ENCODE data around the gene RNF149.
"Not testable (repeated sequence)": the region's sequence is repeated elsewhere in the genome, so short reads cannot be mapped to it uniquely, and the experiment has no call there.

RNF149 gene

DNA sequence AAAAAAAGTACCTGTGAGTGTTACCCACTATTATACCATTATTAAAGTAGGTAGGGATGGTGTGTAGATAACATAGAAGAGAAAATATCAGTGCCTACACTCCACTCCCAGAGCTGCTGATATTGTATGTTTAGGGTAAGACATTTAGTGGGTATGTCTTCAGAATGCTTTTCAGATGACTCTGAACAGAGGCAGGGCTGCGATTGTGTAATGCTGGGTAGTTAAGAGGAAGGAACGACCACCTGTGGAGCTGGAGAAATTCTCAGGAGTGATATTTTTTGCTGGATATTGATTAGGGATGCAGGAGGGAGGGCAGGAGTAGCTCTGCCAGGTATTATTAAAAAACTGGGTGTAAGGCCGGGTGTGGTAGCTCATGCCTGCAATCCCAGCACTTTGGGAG lies 53.0 kb downstream of the RNF149 start:
- DNase-seq (ENCODE audit: low spot score) = no peak

DNA sequence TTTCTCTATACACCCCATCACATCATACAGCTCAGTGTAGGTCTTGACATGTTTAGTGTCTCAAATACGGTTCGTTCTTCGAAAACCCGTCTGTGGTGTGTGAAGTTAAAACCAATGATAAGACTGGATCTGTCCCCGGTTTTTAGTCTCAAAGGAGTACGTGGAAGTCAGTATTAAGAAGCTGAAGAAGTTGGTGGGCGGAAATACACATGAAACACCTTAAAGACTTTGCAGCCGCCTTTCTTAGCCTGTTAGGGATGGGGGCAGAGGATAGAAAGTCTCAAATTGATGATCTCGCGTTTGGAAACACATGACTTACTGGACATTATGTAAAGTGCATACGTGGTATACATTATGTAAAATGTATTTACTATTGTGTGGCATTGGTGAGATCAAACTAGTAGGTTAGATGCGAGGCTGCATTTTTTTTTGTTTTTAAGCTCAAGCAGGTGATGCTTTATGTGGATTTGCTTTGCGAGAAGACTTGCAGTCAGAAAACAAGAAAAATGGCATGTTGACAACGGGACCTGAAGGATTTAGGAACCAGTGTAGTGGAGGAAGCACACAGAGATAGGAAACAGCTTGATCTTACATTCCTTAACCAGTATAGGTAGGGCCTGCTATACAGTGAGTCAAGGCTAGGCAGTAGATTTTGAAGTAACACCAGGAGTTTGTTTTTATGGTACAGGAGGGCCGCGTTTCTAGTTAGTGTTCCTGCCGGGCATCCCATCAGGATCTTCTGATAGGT lies 54.6 kb downstream of the RNF149 start:
- DNase-seq (ENCODE audit: low spot score) = no peak

DNA sequence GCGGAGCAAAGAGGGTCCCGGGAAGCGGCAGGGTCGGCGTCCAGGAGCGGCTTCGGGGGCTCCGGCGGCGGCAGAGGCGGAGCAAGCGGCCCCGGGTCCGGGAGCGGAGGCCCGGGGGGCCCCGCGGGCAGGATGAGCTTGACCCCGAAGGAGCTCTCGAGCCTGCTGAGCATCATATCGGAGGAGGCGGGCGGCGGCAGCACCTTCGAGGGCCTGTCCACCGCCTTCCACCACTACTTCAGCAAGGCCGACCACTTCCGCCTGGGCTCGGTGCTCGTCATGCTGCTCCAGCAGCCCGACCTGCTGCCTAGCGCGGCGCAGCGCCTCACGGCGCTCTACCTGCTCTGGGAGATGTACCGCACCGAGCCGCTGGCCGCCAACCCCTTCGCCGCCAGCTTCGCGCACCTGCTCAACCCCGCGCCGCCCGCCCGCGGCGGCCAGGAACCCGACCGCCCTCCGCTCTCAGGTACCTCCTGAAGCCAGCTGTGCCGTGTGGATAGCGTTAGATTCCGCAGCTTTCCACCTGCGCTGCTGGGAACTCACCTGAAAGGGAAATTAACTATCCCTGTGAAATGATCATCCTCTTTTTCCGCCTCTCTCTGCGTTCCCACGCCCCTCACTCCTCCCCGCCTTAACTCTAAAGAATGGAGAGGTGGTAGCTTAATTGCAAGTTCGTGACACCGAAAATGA lies 55.3 kb downstream of the RNF149 start:
- DNase-seq (ENCODE audit: low spot score) = peak; percentile 14

DNA sequence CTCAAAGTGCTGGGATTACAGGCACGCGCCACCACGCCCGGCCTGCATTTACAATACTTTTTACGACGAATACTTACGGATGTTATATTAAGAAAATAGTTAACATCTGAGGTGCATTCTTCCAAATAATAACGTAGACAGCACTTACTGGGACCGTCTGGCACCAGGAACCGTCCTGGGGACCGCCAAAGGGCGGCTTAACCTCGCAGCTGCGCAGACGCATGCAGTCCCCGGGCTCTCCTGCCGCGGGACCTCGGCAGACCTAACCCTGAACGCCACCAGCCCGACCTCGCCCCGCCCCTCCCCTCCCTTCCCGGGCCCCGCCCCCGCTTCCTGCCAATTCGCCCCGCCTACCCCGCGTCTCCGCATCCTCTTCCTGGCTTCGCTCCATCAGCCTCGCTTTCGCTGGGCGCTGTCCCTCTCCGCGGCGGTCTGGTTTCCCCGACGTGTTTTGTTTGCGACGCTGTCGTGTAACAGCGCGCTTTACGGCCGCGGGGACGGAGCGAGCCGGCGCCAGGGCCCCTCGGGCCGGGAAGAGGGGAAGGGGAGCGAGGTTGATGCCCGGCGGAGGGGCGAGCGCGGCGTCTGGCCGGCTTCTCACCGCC lies 56.0 kb downstream of the RNF149 start, which contains the start of gene CNOT11:
TSS of gene CNOT11 (plus strand) at position 479 of the 605 bp plus-strand sequence. CDS start at position 558, 79 bp downstream.
- DNase-seq (ENCODE audit: low spot score) = peak; percentile 96

DNA sequence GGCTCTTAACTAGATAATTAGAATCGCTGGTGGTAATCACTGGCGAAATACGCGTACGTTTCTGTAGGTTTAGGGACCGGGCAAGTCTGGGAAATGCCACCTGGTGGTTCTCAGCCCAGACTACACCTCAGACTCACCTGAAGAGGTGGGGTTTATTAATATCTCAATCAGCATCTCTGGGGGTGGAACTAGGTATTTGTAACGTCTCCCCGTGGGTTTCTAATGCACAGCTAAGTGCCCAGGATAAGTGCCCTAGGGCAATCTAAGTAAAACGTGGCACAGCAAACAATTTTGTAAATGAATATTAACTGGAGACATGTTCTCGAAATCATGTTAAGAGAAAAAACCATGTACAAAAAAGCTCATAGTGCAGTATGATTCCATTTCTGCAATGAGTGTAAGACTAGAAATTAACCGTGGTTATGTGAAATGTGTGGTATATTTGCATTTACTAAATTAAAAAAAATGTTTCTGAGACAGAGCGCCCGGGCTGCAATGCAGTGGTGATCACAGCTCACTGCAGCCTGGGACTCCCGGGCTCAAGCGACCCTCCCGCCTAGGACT lies 56.6 kb downstream of the RNF149 start:
- no peak for DNase-seq (ENCODE audit: low spot score)

DNA sequence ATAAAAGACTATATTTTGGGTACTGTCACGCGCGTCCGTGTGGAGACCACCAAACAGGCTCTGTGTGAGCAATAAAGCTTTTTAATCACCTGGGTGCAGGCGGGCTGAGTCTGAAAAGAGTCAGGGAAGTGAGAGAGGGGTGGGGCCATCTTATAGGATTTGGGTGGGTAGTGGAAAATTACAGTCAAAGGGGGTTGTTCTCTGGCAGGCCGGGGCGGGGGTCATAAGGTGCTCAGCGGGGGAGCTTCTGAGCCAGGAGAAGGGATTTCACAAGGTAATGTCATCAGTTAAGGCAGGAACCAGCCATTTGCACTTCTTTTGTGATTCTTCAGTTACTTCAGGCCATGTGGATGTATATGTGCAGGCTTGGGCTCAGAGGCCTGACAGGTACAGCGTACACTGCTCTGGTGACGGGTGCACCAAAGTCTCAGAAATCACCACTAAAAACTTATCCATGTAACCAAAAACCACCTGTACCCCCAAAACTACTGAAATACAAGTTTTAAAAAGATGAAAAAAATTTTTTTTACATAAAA lies 57.2 kb downstream of the RNF149 start:
- DNase-seq (ENCODE audit: low spot score) = not testable (repeated sequence)

DNA sequence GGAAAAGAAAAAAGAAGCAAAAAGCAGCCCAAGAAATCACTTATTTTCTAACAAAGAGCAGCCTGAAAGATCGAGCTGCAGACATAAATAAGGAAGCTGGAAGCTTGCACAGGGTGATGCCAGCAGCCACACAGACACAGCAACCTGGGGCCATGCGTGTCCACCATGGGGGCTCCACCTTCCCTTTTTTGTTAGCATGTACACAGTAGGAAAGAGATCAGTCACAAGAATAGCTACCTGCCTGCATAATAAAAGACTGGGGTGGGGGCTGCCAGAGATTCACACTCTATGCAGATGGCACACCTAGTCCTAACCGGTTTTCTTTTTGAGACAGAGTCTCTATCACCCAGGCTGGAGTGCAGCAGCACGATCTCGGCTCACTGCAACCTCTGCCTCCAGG lies 58.7 kb downstream of the RNF149 start:
- no peak for DNase-seq (ENCODE audit: low spot score)

DNA sequence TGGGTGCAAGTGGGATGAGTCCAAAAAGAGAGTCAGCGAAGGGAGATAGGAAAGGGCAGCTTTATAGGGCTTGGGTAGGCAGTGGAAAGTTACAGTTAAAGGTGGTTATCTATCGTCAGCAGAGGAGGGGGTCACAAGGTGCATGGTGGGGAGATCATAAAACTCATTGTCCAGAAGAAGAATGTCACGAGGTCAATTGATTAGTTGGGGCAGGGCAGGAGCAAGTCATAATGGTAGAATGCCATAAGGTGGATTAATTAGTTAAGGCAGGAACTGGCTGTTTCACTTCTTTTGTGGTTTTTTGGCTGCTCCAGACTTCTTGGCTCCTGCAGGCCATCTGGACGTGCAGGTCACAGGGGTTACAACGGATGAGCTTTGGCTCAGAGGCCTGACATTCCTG lies 59.7 kb downstream of the RNF149 start:
- not testable (repeated sequence) for DNase-seq (ENCODE audit: low spot score)

DNA sequence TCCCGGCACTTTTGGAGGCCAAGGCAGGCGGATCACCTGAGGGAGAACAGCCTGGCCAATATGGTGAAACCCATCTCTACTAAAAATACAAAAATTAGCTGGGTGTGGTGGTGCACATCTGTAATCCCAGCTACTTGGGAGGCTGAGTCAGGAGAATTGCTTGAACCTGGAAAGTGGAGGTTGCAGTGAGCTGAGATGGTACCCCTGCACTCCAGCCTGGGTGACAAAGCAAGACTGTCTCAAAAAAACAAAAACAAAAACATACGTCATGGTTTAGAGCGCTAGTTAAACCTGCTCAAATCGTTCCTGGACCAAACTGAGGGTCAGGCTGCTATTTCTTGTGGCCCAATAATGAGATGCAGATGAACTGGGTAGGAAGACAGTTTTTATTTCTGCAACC lies 63.0 kb downstream of the RNF149 start:
- DNase-seq (ENCODE audit: low spot score) = not testable (repeated sequence)

DNA sequence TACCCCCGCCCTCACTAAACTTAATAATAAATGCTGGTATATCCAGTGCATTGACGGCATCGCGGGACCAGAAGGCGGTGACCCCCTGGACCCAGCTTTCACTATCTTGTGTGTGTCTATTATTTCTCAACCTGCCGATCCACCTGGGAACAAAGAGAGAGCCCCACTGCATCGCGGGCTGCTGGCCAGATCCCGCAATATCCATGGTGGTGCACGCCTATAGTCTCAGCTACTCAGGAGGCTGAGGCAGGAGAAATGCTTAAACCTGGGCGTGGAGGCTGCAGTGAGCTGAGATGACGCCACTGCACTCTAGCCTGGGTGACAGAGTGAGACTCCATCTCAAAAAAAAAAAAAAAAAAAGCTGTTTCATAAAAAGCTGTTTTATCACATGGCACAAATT lies 63.6 kb downstream of the RNF149 start:
- not testable (repeated sequence) for DNase-seq (ENCODE audit: low spot score)

DNA sequence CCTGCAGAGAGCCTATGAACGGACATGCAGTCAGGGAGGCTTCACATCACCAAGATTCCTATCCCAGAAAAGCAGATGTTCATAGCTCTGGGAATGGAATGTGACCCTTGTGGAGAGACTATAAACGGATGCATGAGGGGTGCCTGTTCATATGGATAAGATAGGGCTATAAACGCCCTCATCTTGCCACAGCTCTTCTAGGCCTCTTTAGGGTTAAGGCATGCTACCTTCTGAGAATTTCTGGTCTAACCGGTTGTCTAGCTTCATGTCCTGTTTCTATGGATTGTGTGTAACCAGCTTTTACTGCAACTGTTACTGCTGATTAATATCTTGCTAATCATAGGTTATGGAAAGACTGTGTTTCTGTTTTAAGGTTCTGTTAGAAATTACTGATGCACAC lies 64.1 kb downstream of the RNF149 start:
- not testable (repeated sequence) for DNase-seq (ENCODE audit: low spot score)

DNA sequence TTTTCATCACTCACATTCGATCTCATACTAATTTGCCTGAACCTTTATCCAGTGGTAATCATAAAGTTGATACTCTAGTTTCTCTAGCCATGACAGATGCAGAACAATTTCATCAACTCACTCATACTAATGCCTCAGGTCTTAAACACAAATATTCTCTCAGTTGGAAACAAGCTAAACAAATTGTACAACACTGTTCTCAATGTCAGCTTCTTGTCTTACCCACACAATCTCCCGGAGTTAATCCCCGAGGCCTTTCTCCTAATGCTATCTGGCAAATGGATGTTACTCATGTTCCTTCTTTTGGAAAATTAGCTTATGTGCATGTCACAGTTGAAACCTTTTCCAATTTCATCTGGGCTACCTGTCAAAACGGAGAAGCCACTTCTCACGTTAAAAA lies 67.3 kb downstream of the RNF149 start:
- DNase-seq (ENCODE audit: low spot score) = no peak

DNA sequence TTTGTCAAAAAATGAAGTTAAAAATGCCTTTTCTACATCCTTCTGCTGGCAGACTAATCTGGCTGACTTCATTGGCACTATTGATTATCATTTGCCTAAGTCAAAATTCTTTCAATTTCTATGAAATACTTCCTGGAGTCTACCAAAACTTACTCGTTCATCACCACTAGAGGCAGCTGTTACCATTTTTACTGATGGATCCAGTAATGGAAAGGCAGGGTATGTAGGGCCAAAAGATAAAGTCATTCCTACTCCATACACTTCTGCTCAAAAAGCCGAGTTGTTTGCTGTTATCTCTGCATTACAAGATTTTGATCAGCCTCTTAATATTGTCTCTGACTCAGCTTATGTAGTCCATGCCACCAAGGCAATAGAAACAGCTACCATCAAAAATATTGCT lies 67.8 kb downstream of the RNF149 start:
- DNase-seq (ENCODE audit: low spot score) = peak; percentile 52

DNA sequence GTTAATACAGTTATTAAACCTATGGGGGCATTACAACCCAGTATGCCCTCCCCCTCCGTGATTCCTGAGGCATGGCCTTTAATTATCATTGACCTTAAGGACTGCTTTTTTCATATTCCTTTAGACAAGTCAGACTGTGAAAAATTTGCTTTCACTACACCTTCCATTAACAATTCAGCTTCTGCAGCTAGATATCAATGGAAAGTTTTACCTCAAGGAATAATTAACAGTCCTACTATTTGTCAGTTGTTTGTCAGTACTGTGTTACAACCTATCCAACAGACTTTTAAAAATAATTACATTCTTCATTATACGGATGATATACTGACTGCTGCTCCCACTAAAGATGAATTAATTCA lies 68.8 kb downstream of the RNF149 start:
- DNase-seq (ENCODE audit: low spot score) = not testable (repeated sequence)

DNA sequence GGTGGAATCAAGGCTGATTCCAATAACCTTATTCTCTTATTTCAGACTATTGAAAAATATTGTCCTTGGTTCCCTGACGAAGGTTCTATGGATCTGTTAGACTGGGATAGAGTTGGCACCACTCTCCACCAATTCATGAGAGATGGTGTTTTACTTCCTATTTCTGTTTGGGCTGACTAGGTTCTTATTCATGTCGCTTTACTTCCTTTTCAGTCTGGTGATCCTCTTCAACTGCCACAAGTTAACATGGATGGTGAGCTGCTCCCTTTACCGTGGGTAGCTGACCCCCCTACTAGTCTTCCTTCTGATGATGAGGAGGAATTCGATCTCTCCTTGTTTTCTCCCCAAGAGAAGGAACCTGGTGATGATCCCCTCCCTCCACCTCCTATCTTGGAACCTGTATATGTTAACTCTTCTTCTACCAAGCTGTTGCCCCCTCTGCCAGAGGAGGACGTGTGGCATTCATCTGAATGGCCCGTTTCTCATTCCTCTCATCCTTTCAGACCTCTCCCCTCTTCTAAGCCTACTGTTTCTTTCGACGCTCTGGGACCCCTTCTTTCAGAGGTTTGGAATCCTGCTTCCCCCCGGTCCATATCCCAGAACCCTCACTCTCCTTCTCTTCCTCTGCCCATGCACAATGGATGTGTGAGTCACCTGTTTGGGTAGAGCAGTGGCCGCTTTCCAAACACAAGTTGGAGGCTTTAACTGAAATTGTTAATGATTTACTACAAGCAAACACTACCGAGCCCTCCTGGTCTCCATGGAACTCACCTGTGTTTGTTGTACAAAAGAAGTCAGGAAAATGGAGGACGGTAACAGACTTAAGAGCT lies 69.4 kb downstream of the RNF149 start:
- DNase-seq (ENCODE audit: low spot score) = no peak

DNA sequence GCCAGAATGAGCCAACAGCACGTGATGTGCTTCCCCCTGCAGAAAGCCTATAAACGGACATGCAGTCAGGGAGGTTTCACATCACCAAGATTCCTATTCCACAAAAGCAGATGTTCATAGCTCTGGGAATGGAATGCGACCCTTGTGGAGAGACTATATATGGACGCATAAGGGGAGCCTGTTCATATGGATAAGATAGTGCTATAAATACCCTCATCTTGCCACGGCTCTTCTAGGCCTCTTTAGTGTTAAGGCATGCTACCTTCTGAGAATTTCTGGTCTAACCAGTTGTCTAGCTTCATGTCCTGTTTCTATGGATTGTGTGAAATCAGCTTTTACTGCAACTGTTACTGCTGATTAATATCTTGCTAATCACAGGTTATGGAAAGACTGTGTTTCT lies 70.6 kb downstream of the RNF149 start:
- DNase-seq (ENCODE audit: low spot score) = not testable (repeated sequence)

DNA sequence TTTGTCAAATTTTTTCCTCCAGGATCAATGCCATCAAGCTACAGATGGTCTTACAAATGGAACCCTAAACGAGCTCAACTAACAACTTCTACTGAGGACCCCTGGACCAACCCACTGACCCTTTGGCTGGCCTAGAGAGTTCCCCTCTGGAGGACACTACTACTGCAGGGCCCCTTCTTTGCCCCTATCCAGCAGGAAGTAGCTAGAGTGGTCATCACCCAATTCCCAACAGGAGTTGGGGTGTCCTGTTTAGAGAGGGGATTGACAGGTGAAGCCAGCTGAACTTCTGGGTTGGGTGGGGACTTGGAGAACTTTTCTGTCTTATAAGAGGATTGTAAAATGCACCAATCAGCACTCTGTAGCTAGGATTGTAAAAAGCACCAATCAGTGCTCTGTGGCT lies 72.5 kb downstream of the RNF149 start:
- DNase-seq (ENCODE audit: low spot score) = not testable (repeated sequence)

DNA sequence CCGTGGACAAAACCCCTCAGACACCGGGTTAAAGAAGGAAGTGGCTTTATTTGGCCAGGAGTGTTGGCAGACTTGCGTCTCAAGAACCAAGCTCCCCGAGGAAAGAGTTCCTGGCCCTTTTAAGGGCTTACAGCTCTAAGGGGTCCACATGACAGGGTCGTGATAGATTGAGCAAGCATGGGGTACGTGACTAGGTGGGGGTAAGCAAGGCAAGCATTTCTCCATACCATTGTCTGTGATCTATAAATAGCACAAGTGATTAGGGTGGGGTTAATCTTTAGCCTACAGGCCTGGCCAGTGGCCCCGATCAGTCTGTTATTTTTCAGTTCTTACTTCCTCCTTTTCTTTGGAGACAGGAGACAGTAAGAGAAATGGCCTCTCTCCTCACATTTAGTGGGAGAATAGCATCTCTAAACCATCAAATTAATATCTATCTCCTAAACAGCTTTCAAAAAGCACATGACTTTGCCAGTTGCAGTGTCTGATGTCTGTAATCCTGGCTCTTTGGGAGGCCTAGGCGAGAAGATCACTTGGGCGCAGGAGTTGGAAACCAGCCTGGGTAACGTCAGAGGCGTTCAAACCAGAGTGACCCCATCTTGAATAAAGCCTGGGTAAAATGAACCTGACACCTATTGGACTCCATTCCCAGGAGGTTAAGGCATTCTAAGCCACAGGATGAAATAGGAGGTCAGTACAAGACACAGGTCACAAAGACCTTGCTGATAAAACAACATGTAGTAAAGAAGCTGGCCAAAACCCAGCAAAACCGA lies 74.1 kb downstream of the RNF149 start:
- DNase-seq (ENCODE audit: low spot score) = no peak

DNA sequence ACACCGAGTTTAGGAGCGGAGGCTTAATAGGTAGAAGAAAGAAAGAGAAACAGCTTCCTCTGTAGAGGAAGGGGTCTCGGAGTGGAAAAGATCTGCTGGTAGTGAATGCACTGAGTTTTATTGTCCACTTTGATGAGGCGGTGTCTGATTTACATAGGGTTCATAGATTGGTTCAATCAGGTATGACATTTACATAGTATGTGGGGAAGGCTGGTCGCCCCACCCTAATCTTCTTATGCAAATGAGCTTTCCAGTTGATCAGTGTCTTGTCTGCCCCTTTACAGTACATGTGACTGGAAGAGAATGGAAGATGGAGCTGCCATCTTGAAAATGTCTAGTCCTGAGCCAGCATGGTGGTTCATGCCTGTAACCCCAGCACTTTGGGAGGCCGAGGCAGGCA lies 75.7 kb downstream of the RNF149 start:
- DNase-seq (ENCODE audit: low spot score) = no peak

DNA sequence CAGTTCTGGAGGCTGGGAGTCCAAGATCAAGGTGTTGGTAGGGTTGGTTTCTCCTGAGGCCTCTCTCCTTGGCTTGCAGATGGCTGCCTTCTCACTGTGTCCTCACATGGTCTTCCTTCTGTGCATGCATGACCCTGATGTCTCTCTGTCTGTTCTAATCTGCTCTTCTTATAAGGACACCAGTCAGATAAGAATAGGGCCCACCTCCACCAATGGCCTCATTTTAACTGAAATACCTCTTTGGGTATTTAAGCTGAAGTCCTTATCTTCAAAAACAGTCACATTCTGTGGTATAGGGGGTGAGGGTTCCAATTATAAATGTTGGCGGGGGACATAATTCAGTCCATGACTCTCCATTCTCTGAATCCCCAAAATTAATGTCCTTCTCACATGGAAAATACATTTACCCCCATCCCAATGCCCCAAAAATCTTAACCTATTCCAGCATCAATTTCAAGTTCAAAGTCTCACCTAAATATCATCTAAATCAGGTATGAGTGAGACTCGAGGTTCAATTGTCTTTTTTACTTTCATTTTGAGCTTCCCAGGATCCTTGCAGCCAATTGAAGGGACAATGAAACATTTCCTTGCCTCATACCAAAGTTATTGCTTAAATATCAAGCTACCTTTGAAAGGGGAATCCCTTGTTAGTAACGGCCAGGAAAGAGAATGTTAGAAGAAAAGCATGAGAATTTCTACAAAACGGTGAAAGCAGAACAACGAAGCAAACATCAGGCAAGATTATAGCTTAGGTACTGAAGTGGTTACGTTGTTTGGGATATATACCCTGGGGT lies 76.4 kb downstream of the RNF149 start:
- DNase-seq (ENCODE audit: low spot score) = no peak
